ENCODE measurements around the gene FAM131B.

- TF ChIP-seq POLR2A (IDR thresholded peaks at IDR 0.05), result no peak
- TF ChIP-seq CTCF (IDR thresholded peaks at IDR 0.05), result no peak
Measured at GRCh38 chr7:143382791-143383641, 20.5 kb upstream of the FAM131B start.

Data from heart left ventricle (tissue), 13 donors.